Stimulated activated CD4-positive, alpha-beta T cell treated with anti-CD3 and anti-CD28 coated beads, TNF-alpha, amount 100 ng/mL, for 4 hours (primary cell): ENCODE data around the gene RHOC.

Experiments
- DNase-seq, 3 experiments: peaks; one replicate each; pipeline ENCODE4 v3.0.0-alpha.2; 2020; ENCODE audit warnings: low read depth in 3 of 3

Gene RHOC

GRCh38 chr1:112702067-112702395 lies 4.9 kb downstream of the RHOC start:
- DNase-seq: no peak

GRCh38 chr1:112701227-112702066 lies 5.5 kb downstream of the RHOC start:
- no peak for DNase-seq

GRCh38 chr1:112700290-112701226 lies 6.4 kb downstream of the RHOC start:
- DNase-seq: peak in 2 of 3 experiments; percentile 56 to 58

GRCh38 chr1:112699425-112700144 lies 7.3 kb downstream of the RHOC start:
- DNase-seq: no peak

GRCh38 chr1:112698366-112699310 lies 8.3 kb downstream of the RHOC start:
- no peak for DNase-seq

GRCh38 chr1:112697781-112698201 lies 9.1 kb downstream of the RHOC start:
- DNase-seq: no peak

GRCh38 chr1:112696578-112697314 lies 10.2 kb downstream of the RHOC start:
- DNase-seq: no peak

GRCh38 chr1:112695276-112695675 lies 11.7 kb downstream of the RHOC start:
- DNase-seq: no peak

GRCh38 chr1:112694363-112694929 lies 12.5 kb downstream of the RHOC start:
- no peak for DNase-seq

- no peak for DNase-seq
These were observed 13.1 kb downstream of the RHOC start for GRCh38 chr1:112693821-112694220.

- no peak for DNase-seq
These were observed 14.2 kb downstream of the RHOC start for GRCh38 chr1:112692681-112693080.

GRCh38 chr1:112689842-112690237 lies 17.1 kb downstream of the RHOC start:
- no peak for DNase-seq

GRCh38 chr1:112689196-112689841 lies 17.6 kb downstream of the RHOC start:
- DNase-seq: no peak

GRCh38 chr1:112688781-112689193 lies 18.1 kb downstream of the RHOC start:
- DNase-seq: no peak

- DNase-seq: no peak
These were observed 19.0 kb downstream of the RHOC start for GRCh38 chr1:112687785-112688496.

- no peak for DNase-seq
These were observed 19.6 kb downstream of the RHOC start for GRCh38 chr1:112687361-112687760.

- no peak for DNase-seq
These were observed 20.1 kb downstream of the RHOC start for GRCh38 chr1:112686835-112687234.

- no peak for DNase-seq
These were observed 20.5 kb downstream of the RHOC start for GRCh38 chr1:112686417-112686816.

- DNase-seq: no peak
These were observed 21.0 kb downstream of the RHOC start for GRCh38 chr1:112685913-112686312.
